GM21737 (cell line): ENCODE results near the gene PCNX1.
"Not testable (repeated sequence)": the region's sequence is repeated elsewhere in the genome, so short reads cannot be mapped to it uniquely, and the experiment has no call there.

Experiments
- ATAC-seq: cut with Tn5 transposase; IDR thresholded peaks from one replicate; pipeline ENCODE4 v1.9.1; 2021; ENCODE audit warnings: mild to moderate bottlenecking, moderate library complexity; ENCODE audit not compliant: unreplicated experiment

The PCNX1 gene

GRCh38 chr14:71141701-71142374 is 234.6 kb downstream of the PCNX1 start:
- ATAC-seq, result no peak

GRCh38 chr14:71142375-71143038 is 235.2 kb downstream of the PCNX1 start:
- no peak for ATAC-seq

GRCh38 chr14:71143381-71144290 is 236.4 kb downstream of the PCNX1 start:
- ATAC-seq, result no peak

GRCh38 chr14:71147335-71147734 is 240.1 kb downstream of the PCNX1 start:
- ATAC-seq, result not testable (repeated sequence)

GRCh38 chr14:71148627-71149026 is 241.4 kb downstream of the PCNX1 start:
- ATAC-seq, result no peak

GRCh38 chr14:71150737-71151136 is 243.5 kb downstream of the PCNX1 start:
- ATAC-seq, result no peak

- ATAC-seq, result no peak
These were observed 248.5 kb downstream of the PCNX1 start for GRCh38 chr14:71155743-71156142.

- ATAC-seq, result no peak
These were observed 256.0 kb downstream of the PCNX1 start for GRCh38 chr14:71163050-71163841.

- ATAC-seq, result no peak
These were observed 256.8 kb downstream of the PCNX1 start for GRCh38 chr14:71163842-71164629.
